ENCODE results near the gene BRINP3.
"Not testable (repeated sequence)": the region's sequence is repeated elsewhere in the genome, so short reads cannot be mapped to it uniquely, and the experiment has no call there.

BRINP3 gene

DNA sequence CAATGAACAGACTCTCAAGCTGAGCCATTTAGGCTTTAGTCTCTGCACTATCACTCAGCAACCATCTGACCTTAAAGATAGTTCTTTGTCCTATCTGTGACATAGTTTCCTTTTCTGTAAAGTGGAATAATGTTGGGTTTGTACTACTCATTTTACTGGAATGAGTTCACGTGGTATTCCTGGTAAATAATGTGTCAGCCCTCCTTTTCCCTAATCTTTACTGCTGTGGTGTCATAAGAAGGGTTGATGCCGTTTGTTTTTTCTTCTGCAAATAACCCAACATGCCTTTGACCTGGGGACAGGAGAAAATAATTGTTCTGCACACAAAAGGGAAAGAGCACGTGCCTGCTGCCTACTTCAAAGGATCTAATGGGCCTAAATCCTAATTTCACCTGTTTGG is 297.8 kb downstream of the BRINP3 start:
- DNase-seq (ENCODE audit: low read depth in 3 of 3): no peak

DNA sequence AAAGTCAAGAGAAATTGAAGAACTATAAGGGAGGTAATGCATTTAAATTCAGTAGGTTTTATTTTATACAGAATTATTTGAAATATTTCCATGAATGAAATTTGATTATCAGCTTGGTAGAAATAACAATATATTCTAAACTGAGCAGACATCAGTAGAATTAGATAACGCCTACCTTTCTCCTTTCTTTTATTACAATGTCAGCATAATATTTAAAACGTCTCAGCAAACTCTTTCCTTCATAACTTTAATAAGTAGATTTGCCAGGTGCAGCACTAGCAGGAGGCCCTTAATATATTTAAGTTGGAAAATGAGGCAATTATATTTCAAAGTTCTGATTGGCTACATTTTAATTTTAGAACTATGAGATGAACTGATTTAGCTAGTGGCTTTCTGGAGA is 298.8 kb downstream of the BRINP3 start:
- DNase-seq (ENCODE audit: low read depth in 3 of 3): no peak

DNA sequence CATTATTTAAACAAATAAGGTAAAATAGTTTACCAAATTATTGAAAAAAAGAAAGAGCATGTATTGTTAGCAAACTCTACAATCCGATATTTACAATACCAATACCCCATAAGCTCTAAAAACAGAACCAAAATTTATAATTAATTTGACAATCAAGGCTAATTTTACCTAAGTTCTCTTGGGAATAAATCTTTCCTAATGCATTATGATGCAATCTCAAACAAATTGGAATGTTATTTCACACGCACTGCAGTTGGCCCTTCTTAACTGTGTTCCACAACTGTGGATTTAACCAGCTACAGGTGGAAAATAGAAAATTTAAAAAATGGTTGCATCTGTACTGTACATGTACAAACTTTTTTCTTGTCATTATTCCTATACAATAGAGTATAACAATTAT is 300.1 kb downstream of the BRINP3 start:
- no peak for DNase-seq (ENCODE audit: low read depth in 3 of 3)

DNA sequence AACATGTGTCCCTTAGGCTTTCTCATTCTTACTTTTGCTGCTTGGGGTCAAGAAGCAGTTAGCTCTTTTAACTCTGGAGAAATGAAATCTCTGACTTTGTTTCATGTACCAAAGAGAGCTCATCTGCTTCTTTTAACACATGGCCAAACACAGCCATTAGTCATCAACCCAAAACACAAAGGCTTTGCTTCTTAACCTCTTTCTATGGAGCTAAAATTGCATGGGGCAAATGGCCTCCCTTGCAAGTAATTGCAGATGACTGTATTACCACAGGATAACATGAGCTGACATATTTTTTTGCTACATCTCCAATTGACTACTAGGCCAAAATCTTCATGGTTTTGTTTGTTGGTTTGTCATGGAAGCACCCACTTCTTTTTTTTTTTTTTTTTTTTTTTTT is 300.9 kb downstream of the BRINP3 start:
- DNase-seq (ENCODE audit: low read depth in 3 of 3): no peak

DNA sequence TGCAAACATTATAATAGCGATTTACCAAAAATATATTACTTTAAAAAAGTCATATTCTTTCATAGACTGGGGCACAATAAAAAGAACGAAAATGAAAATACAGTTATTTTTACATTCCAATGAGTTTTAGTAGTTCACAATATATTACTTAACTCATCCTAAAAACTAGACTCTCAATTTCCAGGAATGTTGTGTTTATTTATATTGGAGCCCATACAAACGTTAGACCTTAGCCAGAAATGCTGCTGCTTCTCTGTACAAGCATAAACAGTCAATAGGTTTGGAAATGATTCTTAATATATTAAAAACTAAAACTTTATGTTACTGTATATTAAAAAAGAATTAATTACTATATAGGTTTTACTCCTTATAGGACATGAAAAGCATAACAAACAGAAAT is 302.3 kb downstream of the BRINP3 start:
- no peak for DNase-seq (ENCODE audit: low read depth in 3 of 3)

DNA sequence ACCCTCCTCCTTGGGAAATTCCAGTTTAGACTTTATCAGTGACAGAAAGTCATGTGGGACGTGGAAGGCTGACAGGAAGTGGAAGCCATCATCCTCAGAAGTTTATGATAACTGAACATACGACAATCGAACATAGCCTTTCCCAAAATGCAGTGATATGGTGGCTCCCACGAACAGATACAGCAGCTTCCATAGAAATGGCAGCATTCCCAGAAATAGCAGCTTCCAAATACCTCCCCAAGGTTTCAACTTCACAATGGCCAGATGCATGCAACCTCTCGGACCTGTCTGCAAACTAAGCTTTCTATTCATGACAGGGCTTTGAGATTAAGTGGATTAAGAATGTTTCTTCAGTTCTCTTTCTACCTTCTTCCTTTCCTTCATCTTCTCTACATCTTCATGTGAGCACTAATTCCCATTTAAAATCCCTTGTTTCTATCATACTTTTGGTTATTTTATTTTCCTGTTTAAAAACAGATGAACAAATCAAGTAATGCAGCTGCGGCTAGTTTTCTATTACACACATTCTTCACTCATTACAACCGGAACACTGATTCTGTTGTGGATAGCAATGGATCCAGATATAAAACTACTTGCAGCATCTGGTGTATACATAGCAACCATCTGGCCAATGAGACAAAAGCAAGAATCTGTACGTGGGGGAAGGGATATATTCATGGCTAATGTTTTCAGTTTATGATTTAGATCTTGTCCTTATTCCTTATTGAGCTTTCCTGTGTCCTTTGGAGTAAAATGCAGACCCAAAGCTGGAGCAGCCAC is 304.8 kb downstream of the BRINP3 start:
- no peak for DNase-seq (ENCODE audit: low read depth in 3 of 3)

DNA sequence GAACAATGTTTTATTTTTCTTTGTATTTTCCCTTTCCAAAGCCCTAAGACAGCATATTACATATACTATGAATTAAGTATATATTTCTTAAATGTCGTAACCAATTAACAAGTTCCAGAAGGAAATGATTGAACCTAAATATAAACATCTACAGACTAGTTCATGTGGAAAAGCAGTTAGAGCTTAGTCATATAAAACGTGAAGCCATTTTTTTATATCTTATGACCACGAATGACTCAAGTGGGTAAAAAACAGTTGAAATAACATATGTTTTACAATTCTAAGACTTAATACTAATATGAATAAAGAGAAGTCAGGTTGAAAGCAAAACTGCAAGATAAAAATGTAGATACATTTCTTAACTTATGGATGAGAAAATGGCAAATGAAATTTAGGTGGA is 307.3 kb downstream of the BRINP3 start:
- no peak for DNase-seq (ENCODE audit: low read depth in 3 of 3)

DNA sequence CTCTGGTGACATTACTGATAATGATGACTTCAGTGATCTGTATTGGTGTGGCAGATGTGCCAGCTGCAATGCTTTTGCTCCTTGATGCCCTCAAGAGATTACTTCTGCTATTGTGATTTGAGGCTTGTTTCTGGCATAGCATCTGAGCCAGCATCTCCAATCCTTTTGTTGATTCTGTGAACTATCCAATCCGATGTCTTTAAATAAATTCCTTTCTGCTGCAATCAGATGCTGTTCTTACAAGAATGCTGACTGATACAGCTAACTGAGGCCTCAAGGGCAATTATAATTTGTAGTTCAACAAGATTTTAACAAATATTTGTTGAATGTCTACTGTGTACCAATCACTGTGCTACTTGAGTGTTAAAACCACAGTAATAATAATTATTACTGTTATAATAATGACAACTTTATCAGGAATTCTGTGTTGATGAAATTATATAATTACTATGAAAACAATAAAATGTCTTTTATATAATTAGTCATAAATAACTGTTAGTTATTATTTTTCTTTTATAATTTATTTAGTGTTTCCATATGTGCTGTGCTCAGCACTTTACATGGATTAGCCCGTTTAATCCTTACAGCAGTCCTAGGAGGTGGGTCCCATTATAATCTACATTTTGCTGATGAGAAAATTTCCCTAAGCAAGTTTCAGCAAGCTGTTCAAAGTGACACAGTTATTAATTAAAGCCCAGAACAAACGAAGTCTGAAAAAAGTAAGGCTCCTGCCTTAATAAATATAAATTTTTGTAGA is 308.2 kb downstream of the BRINP3 start:
- DNase-seq (ENCODE audit: low read depth in 3 of 3): no peak

DNA sequence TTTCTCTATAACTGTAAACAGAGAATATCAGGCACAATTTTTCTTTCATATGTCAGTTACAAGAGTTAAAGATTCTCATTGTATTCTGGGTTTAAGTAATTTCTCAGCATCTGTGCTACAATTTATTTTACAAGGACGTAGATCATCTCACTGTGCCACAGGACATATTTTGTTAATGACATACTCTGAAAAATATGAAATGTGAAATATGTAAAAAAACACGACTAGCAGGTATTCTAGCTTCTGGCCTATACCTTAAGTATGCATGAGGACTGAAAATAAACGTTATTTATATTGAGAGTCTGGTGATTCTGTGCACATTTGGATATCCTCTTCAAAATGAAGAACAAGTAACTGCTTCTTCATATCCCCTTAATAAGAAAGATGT is 308.8 kb downstream of the BRINP3 start:
- DNase-seq (ENCODE audit: low read depth in 3 of 3): no peak

DNA sequence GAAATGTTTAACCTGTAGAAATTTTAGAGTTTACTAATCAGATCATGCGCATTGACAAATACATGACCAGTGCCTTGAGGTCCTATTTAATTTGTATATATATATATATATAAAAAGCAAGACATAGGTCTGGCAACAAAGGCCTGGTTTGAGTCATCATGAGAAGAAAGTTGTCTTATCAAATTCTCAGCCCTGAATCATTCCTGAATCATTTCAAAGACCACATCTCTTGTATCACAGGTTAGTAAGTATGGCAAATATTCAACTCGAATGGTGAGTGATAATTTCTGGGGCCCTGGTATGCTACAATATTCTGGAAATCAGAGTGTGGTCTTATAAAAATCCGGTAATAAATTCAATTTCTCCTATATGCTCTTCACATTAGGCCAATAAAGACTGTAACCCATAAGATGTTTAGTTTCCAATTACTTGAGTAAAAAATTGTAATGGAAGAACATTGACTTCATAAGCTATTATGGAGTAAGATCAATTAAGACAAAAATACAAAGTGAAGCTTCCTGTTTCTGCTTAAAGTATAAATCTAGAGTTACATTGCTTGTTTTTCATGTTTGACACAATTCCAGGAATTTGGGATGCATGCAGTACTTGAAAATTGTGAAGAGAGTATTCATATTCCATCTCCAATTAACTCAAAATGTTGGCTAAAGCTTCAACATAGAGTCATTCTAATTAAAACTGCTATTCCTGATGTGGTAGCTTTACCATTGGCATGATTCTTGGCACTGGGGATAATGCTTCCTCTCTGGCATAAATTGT is 309.4 kb downstream of the BRINP3 start:
- DNase-seq (ENCODE audit: low read depth in 3 of 3): no peak

DNA sequence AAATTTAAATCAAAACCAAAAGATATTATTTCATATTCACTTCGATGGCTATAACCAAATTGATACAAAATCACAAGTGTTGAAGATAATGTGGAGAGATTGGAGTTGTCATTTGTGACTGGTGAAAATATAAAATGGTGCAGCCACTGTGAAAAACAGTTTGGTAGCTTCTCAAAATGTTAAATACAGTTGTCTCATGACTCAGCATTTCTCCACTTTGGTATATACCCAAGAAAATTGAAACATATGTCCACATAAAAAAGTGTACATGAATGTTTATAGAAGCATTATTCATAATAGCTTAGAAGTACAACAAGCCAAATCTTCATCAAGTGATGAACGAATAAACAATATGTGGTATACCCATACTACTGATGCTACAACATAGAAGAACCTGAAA is 318.5 kb downstream of the BRINP3 start:
- no peak for DNase-seq (ENCODE audit: low read depth in 3 of 3)

DNA sequence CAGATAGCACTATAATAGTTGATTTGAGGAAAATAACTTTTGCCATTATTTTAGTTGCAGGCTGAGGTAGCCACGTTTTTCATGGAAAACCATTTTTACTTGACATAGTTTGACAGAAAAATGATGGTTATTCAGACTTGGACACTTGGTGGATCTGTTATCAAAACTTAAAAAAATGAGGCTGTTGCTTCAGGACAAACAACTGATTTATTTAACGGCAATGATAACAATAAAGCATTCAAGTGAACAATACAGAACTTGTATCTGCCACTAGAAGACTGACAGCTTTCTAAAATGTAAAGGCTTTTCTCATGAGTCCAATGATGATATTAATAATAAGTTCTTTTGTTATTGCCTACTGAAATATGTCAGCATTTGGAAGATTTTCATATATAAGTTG is 322.9 kb downstream of the BRINP3 start:
- DNase-seq (ENCODE audit: low read depth in 3 of 3): no peak

DNA sequence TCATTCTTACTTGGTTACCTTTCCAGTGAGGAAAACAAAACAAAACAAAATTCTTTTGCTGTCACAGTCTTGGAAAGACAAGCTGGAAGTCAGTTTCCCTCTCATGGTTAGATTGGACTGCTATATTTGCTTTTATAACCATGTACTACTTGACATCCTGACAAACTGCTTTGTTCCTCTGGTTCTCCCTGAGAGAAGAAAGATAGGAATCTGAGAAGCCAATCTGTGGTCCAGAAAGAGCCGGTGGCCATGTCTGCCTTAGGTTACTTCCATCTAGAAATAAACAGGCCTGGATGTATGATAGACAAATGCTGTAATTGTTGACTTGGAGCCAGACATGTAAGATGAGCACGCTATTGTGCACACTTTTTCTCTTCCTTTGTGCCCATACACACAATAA is 330.0 kb downstream of the BRINP3 start:
- DNase-seq (ENCODE audit: low read depth in 3 of 3): no peak

DNA sequence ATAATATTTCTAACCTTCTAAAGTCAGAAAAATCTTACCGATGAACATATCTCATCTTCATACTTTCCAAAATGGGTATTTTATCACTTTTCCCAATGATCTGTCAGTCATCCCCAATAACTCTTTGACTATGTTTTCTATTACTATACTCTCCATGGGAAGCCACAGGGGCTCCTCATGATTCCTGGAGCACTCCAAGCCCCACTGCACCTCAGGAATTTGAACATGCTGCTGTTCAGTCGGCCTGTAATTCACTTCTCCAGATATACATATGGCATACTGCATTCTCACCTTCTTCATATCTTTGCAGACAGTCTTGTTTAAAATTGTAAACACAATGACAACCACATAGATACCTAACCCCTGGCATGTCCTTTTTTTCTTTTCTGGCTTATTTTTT is 333.0 kb downstream of the BRINP3 start:
- no peak for DNase-seq (ENCODE audit: low read depth in 3 of 3)

DNA sequence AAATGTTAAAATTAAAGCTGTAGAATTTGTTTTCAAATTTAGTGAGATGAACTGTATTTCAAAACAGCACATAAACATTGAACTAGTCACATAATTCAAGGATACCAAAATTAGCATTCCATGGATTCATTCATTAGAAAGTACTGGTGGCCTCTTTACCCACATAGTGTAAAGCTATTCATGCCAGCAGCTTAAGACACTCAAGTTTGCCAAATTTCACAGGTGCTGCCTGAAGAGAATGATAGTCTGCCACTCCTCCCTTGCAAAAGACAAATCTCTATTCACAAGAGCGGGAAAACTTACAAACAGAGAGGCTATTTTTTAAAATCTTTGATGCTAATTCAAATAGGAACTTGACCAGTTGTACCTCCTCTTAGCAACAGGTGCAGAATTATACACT is 337.0 kb downstream of the BRINP3 start:
- no peak for DNase-seq (ENCODE audit: low read depth in 3 of 3)

DNA sequence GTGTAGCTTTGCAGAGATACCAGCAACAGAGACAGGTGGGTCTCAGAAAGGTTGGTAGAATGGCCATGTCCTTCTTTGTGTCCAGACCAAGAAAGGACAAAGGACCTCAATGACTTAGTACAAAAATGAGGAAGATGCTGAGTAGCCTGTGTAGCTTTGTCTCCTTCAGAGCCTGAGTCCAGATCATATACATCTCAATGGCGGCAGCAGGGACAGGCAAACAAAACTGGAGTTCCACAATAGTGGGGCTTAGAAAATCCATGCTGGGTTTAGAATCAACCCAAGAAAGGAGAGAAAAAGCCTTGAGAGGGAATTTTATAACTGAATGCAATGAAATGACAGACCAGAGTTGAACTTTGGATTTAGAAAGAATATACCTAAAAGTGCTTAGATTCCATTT is 339.0 kb downstream of the BRINP3 start:
- no peak for DNase-seq (ENCODE audit: low read depth in 3 of 3)

DNA sequence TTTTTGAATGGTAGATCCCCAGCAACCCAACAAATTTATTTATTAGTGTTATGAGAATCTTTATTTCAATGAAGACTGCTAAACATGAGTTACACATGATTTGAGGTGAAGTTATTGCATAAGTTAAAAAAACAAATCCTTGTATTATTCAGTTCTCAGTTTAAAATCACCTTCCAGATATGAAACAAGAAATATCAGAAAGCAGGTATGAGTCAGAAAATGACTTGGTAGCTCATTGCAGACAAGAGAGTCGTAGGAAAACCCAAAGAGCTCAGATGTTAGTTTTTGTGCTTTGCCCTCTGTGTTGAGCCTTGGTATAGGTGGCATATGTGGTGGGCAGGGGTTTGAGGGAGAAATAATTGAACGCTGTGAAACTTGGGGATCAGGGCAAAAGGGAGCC is 339.4 kb downstream of the BRINP3 start:
- no peak for DNase-seq (ENCODE audit: low read depth in 3 of 3)

DNA sequence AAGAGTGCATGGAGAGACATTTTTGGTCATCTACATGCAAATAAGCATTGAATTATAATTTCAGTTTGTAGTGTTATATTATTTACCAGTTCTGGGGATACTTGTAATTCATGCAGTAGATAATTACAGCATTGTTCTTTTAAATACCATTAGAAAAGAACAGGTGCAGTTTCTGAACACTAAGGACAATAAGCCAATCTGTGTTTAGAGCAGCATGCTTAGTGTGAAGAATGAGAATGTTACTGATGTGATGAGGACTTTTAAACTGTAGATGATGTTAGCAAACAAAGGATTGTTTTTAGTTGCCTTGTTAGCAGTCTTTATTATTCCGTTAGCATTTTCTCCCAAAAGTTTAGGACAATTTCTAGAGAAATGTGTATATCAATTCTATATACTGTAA is 348.3 kb downstream of the BRINP3 start:
- no peak for DNase-seq (ENCODE audit: low read depth in 3 of 3)

DNA sequence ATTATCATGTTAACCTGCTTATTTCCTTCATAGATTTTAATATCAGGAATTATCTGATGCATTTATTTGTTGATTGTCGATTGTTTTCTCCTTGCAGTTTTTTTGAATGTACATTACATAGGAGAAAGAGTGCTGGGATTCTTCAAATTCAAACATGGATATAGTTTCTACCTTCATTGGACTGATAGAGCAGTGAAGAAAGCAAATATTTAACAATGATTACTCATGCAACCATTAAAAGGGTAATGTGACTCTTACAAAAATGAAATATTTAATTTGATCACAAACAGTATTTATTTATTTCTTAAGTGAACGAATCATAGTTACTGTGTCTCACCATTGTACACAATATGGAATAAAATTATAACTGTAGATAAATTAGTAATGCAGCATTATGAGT is 350.9 kb downstream of the BRINP3 start:
- no peak for DNase-seq (ENCODE audit: low read depth in 3 of 3)

DNA sequence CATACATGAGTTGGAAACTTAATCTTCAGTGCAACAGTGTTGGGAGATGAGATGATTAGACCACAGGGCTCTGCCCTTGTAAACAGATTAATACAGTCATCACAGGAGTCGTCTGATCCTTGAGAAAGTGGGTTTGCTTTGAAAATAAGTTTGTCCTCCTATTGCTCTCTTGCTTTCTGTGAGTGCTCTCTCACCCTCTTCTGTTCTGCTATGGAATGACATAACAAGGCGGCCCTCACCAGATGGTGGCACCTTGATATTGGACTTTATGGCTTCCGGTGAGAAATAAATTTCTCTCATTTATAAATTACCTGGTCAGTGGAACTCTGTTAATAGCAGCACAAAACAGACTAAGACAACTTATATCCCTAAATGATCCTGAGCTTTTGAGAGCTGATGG is 353.6 kb downstream of the BRINP3 start:
- DNase-seq (ENCODE audit: low read depth in 3 of 3): no peak

DNA sequence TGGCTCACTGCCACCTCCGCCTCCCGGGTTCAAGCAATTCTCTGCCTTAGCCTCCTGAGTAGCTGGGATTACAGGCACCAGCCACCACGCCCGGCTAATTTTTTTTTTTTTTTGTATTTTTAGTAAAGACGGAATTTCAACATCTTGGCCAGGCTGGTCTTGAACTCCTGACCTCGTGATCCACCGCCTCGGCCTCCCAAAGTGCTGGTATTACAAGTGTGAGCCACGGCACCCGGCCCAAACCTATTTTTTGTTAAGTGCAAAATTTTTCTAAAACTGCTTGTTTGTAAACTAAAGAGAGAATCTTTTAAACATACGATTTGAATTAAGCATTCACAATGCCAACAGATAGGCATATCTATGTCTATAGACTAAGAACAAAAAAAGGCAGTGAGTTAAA is 357.1 kb downstream of the BRINP3 start:
- not testable (repeated sequence) for DNase-seq (ENCODE audit: low read depth in 3 of 3)

DNA sequence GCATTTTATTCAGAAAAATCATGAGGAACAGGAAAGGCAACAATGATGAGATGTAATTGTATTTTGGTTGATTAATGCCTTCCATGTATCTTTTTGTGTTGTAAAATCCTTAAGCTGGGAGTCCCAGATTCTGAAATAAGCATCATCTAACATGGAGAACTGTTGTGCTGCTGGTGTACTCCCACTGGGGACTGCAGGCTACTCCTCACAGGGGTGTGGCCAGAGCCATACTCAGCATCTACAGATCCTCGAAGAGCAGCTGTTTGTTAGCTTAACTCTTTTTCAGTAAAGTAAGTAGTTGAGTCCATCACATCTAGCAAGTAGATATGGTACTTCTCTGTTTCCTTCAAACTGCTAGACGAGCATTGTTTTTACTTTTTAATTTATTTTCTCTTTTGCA is 358.0 kb downstream of the BRINP3 start:
- no peak for DNase-seq (ENCODE audit: low read depth in 3 of 3)

DNA sequence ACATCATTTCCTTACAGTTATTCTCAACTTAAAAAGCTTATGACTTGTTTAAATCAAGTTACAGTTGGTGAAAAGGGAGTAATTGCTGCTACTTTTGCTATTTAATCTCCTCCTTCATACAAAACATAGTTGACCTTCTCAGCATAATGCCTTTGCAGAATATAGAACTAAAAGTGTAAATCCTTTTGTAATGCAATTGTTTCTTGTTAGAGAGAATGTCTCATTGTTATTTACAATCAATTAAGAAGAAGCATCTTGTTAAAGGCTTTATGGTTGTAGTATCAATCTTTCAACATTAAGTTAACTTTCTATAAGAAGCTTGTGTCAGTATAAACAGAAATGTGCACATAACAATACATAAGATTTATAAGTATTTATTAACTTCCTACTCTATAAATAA is 360.7 kb downstream of the BRINP3 start:
- DNase-seq (ENCODE audit: low read depth in 3 of 3): no peak
